PC-3 (cell line): ENCODE data around the gene MRPL14. TPM values are rescaled to one million over a fixed set of nuclear protein-coding genes. Genes with fewer than 3 reads are reported as not detected.

Experiments used
- ATAC-seq: fragments of 200-7000 bp; cut with Tn5 transposase; 2 replicates; pipeline ENCODE4 v1.9.1; 2020; ENCODE audit warnings: mild to moderate bottlenecking, moderate library complexity
- BruUV-seq: library from RNA; stranded (reverse); fragments of 400-500 nt; replicated peaks from 2 replicates; lab custom pipeline; 2021; lab: Mats Ljungman, UMichigan
- CTCF ChIA-PET: fragments of 300-600 bp; sonication (Branson Sonifier 250); formaldehyde crosslinking; loops from one replicate; lab custom pipeline; 2022; ENCODE audit warnings: antibody characterized with exemption; lab: Charles Lee
- POLR2A ChIA-PET: fragments of 300-600 bp; sonication (Branson Sonifier 250); formaldehyde crosslinking; loops from one replicate; lab custom pipeline; 2022; ENCODE audit warnings: antibody characterized with exemption; ENCODE audit not compliant: unreplicated experiment; lab: Charles Lee
- DNase-seq: peaks from one replicate; pipeline ENCODE4 v3.0.0-alpha.2; 2015
- H2AFZ ChIP-seq: fragments of 300-600 bp; sonication (generic); 2 replicates; pipeline ENCODE4 v1.6.0; 2016; ENCODE audit warnings: antibody characterized with exemption, low read length
- H3F3A ChIP-seq: fragments of 300-600 bp; sonication (generic); one replicate; pipeline ENCODE4 v1.6.0; 2017; ENCODE audit warnings: antibody characterized with exemption, low read length, control low read depth, mild to moderate bottlenecking; ENCODE audit not compliant: unreplicated experiment
- H3K27ac ChIP-seq: fragments of 300-600 bp; sonication (generic); 2 replicates; pipeline ENCODE4 v1.5.1; 2016; ENCODE audit warnings: mild to moderate bottlenecking, low read length
- H3K27me3 ChIP-seq: fragments of 300-600 bp; sonication (generic); 2 replicates; pipeline ENCODE4 v1.6.1; 2016; ENCODE audit warnings: low read length, mixed read lengths
- H3K36me3 ChIP-seq: fragments of 300-600 bp; sonication (generic); 2 replicates; pipeline ENCODE4 v1.6.1; 2016; ENCODE audit warnings: low read depth, mixed run types, low read length, mixed read lengths
- H3K4me1 ChIP-seq: fragments of 300-600 bp; sonication (generic); 2 replicates; pipeline ENCODE4 v1.5.1; 2016; ENCODE audit warnings: low read length; ENCODE audit not compliant: insufficient read depth
- H3K4me2 ChIP-seq: fragments of 300-600 bp; sonication (generic); 2 replicates; pipeline ENCODE4 v1.6.0; 2016; ENCODE audit warnings: low read length
- H3K4me3 ChIP-seq: fragments of 300-600 bp; sonication (generic); 2 replicates; pipeline ENCODE4 v1.5.1; 2016; ENCODE audit warnings: mild to moderate bottlenecking, low read length, mixed read lengths
- H3K79me2 ChIP-seq: fragments of 300-600 bp; sonication (generic); 2 replicates; pipeline ENCODE4 v1.6.1; 2017; ENCODE audit warnings: low read length, mixed read lengths
- H3K9ac ChIP-seq: fragments of 300-600 bp; sonication (generic); 2 replicates; pipeline ENCODE4 v1.6.0; 2016; ENCODE audit warnings: mild to moderate bottlenecking, low read length
- H3K9me2 ChIP-seq: fragments of 300-600 bp; sonication (generic); replicated peaks from 2 replicates; pipeline ENCODE4 v1.6.1; 2016; ENCODE audit warnings: mixed run types, low read length, mixed read lengths
- H3K9me3 ChIP-seq: fragments of 300-600 bp; sonication (generic); 2 replicates; pipeline ENCODE4 v1.6.1; 2016; ENCODE audit warnings: low read length, mixed read lengths
- H4K20me1 ChIP-seq: fragments of 300-600 bp; sonication (generic); 2 replicates; pipeline ENCODE4 v1.6.1; 2016; ENCODE audit warnings: low read length, mixed read lengths
- EZH2 ChIP-seq: fragments of 300-600 bp; sonication (generic); IDR thresholded peaks from one replicate; pipeline ENCODE4 v1.6.1; 2017; ENCODE audit warnings: antibody characterized with exemption, mild to moderate bottlenecking, low read length; ENCODE audit not compliant: unreplicated experiment
- EZH2phosphoT487 ChIP-seq: fragments of 300-600 bp; sonication (generic); IDR thresholded peaks from 2 replicates; pipeline ENCODE4 v1.6.1; 2018; ENCODE audit warnings: mild to moderate bottlenecking, antibody characterized with exemption, low read length, borderline replicate concordance
- intact Hi-C: fragments of 100-400 bp; cut with micrococcal nuclease; formaldehyde crosslinking; loops from 2 replicates; pipeline ENCODE4 v1.9.0; 2023
- total RNA-seq: library from RNA; depleted of rRNA; stranded (reverse); fragments of >200 nt; gene quantifications from 2 replicates; pipeline ENCODE4 v1.2.3, GENCODE V29; 2014
- TF ChIP-seq, protein P1 (sequence below): fragments of 300-600 bp; sonication (generic); conservative IDR thresholded peaks from 2 replicates; pipeline ENCODE4 v1.5.1; 2017; ENCODE audit warnings: antibody characterized with exemption, low read depth, mild to moderate bottlenecking, low read length

The MRPL14 gene
- total RNA-seq, 1 experiment from 2014 or later, result 192 TPM

DNA sequence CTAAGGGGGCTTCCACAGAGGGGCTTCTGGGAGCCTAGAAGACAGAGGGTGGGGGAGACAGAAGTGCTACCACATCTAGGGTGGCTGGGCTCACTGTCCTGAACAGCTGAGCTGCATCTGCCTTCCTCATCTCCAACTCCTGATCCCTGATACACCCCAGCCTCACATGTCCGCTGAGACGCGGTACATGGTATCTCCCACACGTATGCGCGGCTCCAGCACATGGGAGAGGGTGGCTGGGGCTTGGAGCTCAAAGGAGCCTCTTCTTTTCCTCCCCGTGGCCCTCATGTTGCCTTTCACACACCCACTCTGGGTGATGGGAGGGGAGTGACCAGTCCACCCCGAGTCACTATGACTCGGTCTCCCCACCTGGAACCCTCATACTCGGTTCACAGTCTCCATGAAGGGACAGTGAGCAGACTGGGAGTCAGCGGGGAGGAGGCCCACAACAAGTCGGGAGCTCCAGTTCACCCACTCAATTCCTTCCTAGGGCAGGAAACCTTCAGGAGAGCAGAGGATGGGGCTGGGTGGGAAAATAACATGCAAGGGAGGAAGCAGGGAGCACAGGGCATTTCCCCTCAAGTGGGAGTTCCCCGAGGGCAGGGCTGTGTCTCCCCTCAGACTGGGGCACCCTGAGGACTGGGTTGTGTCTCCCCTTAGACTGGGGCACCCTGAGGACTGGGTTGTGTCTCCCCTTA lies 61.7 kb downstream of the MRPL14 start:
- no peaks in the 10 kb centered on the region for H3F3A ChIP-seq
- peaks cover 27% of the 10 kb centered on the region for H3K4me1 ChIP-seq
- no TSS peak for BruUV-seq
- no peak for ATAC-seq
- H3K4me3 ChIP-seq, result no peak overlapping the region
- TF ChIP-seq EZH2 (no peak), EZH2phosphoT487 (no peak)
- TF ChIP-seq, protein P1, sequence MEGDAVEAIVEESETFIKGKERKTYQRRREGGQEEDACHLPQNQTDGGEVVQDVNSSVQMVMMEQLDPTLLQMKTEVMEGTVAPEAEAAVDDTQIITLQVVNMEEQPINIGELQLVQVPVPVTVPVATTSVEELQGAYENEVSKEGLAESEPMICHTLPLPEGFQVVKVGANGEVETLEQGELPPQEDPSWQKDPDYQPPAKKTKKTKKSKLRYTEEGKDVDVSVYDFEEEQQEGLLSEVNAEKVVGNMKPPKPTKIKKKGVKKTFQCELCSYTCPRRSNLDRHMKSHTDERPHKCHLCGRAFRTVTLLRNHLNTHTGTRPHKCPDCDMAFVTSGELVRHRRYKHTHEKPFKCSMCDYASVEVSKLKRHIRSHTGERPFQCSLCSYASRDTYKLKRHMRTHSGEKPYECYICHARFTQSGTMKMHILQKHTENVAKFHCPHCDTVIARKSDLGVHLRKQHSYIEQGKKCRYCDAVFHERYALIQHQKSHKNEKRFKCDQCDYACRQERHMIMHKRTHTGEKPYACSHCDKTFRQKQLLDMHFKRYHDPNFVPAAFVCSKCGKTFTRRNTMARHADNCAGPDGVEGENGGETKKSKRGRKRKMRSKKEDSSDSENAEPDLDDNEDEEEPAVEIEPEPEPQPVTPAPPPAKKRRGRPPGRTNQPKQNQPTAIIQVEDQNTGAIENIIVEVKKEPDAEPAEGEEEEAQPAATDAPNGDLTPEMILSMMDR, result no peak
- no peak overlapping the region for H2AFZ ChIP-seq
- H4K20me1 ChIP-seq, result no peaks in the 10 kb centered on the region
- H3K36me3 ChIP-seq, result no peaks in the 10 kb centered on the region
- no peaks in the 10 kb centered on the region for H3K9me2 ChIP-seq
- ChIA-PET CTCF (interaction anchor here (0.6 kb wide), 1 partner anchor 91 kb away, joined by 5 read pairs; no protein-coding TSS in a partner anchor), POLR2A (no interaction called here)
- intact Hi-C loops, result no loop called here
- H3K27me3 ChIP-seq, result no peaks in the 10 kb centered on the region
- peak overlapping the region; percentile 92 for H3K27ac ChIP-seq
- H3K79me2 ChIP-seq, result no peaks in the 10 kb centered on the region
- H3K9me3 ChIP-seq, result no peaks in the 10 kb centered on the region
- no peak for DNase-seq
- peak overlapping the region; percentile 73 for H3K9ac ChIP-seq
- no peak overlapping the region for H3K4me2 ChIP-seq

DNA sequence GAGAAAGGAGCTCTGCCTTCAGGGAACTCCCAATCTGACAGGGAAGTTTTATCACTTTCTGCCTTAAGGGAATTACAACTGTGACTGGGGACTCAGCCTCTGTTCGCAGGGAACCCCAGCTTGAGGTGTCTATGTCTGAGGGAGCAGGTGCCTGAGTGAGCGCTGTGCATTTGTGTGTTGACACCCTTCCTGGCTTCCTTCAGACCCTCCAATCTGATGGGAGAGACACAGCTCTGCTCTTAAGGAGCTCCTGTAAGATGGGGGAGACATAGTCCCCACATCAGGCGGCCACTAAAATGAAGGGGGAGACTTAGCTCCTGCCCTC lies 62.3 kb downstream of the MRPL14 start:
- no peaks in the 10 kb centered on the region for H3F3A ChIP-seq
- ChIA-PET POLR2A (no interaction called here), CTCF (interaction anchor here (0.6 kb wide), 1 partner anchor 90 kb away, joined by 5 read pairs; no protein-coding TSS in a partner anchor)
- intact Hi-C loops, result no loop called here
- H3K9ac ChIP-seq, result peak overlapping the region; percentile 73
- DNase-seq (no peak), ATAC-seq (no peak)
- H2AFZ ChIP-seq, result no peak overlapping the region
- no peaks in the 10 kb centered on the region for H3K36me3 ChIP-seq
- H3K27me3 ChIP-seq, result no peaks in the 10 kb centered on the region
- TSS peak; percentile 44 for BruUV-seq
- peak overlapping the region; percentile 30; the same call in 1 of the 2 replicates for H3K4me2 ChIP-seq
- peaks cover 29% of the 10 kb centered on the region for H3K4me1 ChIP-seq
- H3K27ac ChIP-seq, result peak overlapping the region; percentile 92
- H3K4me3 ChIP-seq, result no peak overlapping the region
- H3K9me2 ChIP-seq, result no peaks in the 10 kb centered on the region
- no peaks in the 10 kb centered on the region for H4K20me1 ChIP-seq
- TF ChIP-seq EZH2phosphoT487 (no peak), EZH2 (no peak)
- TF ChIP-seq, protein P1, result no peak
- no peaks in the 10 kb centered on the region for H3K79me2 ChIP-seq
- no peaks in the 10 kb centered on the region for H3K9me3 ChIP-seq
